ENCODE data around the gene MX2.

The MX2 gene

DNA sequence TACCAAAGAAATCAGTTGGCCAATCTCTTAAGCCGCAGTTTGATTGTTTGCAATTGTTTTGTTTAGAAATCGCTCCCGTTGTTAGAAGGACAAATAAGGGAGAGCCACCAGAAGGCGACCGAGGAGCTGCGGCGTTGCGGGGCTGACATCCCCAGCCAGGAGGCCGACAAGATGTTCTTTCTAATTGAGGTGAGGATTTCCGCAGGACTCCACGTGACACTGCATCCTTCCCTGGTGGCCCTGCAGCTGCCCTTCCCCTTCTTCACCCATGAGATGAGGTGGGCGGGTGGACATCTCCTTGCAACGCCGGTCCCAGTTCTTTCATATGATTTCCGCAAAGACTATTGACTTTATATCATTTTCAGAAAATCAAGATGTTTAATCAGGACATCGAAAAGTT is 37.0 kb downstream of the MX2 start (continued):
- TF ChIP-seq WT1 (tag by site-specific recombination; IDR thresholded peaks at IDR 0.05) (no peak), ZNF549 (tag by site-specific recombination; IDR thresholded peaks at IDR 0.05) (no peak), ZNF311 (tag by site-specific recombination; IDR thresholded peaks at IDR 0.05; ENCODE audit: borderline replicate concordance) (no peak), ZNF560 (tag by site-specific recombination; IDR thresholded peaks at IDR 0.05; ENCODE audit: borderline replicate concordance) (no peak), ZNF211 (tag by site-specific recombination; IDR thresholded peaks at IDR 0.05; ENCODE audit: low read depth) (no peak), EGR2 (tag by site-specific recombination; IDR thresholded peaks at IDR 0.05; ENCODE audit: low read depth) (no peak), GLI2 (tag by site-specific recombination; IDR thresholded peaks at IDR 0.05; ENCODE audit: borderline replicate concordance, low read depth) (no peak)

GRCh38 chr21:41399246-41399800 is 37.5 kb downstream of the MX2 start:
- CTCF ChIA-PET = no interaction called here
- Histone ChIP-seq H3K27ac (ENCODE audit: extremely low read depth, low read depth, low read length) (no peak overlapping the region), H3K4me1 (ENCODE audit: control insufficient read depth, insufficient read depth, low read length) (no peaks in the 10 kb centered on the region), H3K9me3 (ENCODE audit: control insufficient read depth, insufficient read depth, low read depth, low read length) (no peaks in the 10 kb centered on the region), H3K36me3 (ENCODE audit: control insufficient read depth in 2 of 2, insufficient read depth in 1 of 2, low read length in 2 of 2) (no peaks in the 10 kb centered on the region), H3K4me3 (ENCODE audit: low read depth, low read length) (no peak overlapping the region)
- TF ChIP-seq ZNF239 (tag by site-specific recombination; IDR thresholded peaks at IDR 0.05) (no peak), OVOL3 (tag by site-specific recombination; IDR thresholded peaks at IDR 0.05) (no peak), ZNF544 (tag by site-specific recombination; IDR thresholded peaks at IDR 0.05) (no peak), KLF10 (tag by site-specific recombination; IDR thresholded peaks at IDR 0.05) (no peak), ZBTB11 (tag by site-specific recombination; conservative IDR thresholded peaks at IDR 0.05; ENCODE audit: low read depth) (no peak), HIC1 (tag by site-specific recombination; IDR thresholded peaks at IDR 0.05) (no peak), GLI2 (tag by site-specific recombination; IDR thresholded peaks at IDR 0.05; ENCODE audit: borderline replicate concordance, low read depth) (no peak), YY1 (tag by site-specific recombination; IDR thresholded peaks at IDR 0.05) (no peak), TRIM28 (IDR thresholded peaks at IDR 0.05; ENCODE audit: borderline replicate concordance, low read length) (no peak), SP3 (tag by site-specific recombination; IDR thresholded peaks at IDR 0.05) (no peak), ZNF555 (tag by site-specific recombination; conservative IDR thresholded peaks at IDR 0.05) (no peak), ZNF626 (tag by site-specific recombination; IDR thresholded peaks at IDR 0.05) (no peak), ZNF335 (tag by site-specific recombination; conservative IDR thresholded peaks at IDR 0.05) (no peak), ZIC2 (tag by site-specific recombination; IDR thresholded peaks at IDR 0.05) (no peak), ZNF184 (tag by site-specific recombination; IDR thresholded peaks at IDR 0.05) (no peak), ZBTB44 (tag by site-specific recombination; IDR thresholded peaks at IDR 0.05) (no peak)
- TF ChIP-seq, protein P1, sequence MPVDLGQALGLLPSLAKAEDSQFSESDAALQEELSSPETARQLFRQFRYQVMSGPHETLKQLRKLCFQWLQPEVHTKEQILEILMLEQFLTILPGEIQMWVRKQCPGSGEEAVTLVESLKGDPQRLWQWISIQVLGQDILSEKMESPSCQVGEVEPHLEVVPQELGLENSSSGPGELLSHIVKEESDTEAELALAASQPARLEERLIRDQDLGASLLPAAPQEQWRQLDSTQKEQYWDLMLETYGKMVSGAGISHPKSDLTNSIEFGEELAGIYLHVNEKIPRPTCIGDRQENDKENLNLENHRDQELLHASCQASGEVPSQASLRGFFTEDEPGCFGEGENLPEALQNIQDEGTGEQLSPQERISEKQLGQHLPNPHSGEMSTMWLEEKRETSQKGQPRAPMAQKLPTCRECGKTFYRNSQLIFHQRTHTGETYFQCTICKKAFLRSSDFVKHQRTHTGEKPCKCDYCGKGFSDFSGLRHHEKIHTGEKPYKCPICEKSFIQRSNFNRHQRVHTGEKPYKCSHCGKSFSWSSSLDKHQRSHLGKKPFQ (tag by site-specific recombination; IDR thresholded peaks at IDR 0.05) = no peak
- TF ChIP-seq, protein P2, sequence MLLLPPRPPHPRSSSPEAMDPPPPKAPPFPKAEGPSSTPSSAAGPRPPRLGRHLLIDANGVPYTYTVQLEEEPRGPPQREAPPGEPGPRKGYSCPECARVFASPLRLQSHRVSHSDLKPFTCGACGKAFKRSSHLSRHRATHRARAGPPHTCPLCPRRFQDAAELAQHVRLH (tag by site-specific recombination; IDR thresholded peaks at IDR 0.05) = no peak
- POLR2A ChIA-PET = no interaction called here
